NCI-H1694 treated with DMSO at 0.1 percent for 48 hours (cell line): Measurements from ENCODE around the gene GRIA2.
"Not testable (repeated sequence)": the region's sequence is repeated elsewhere in the genome, so short reads cannot be mapped to it uniquely, and the experiment has no call there.

ENCODE experiments used
- DNase-seq: peaks from one replicate; lab custom pipeline; 2025; lab: John Stamatoyannopoulos, UW

The GRIA2 gene

DNA sequence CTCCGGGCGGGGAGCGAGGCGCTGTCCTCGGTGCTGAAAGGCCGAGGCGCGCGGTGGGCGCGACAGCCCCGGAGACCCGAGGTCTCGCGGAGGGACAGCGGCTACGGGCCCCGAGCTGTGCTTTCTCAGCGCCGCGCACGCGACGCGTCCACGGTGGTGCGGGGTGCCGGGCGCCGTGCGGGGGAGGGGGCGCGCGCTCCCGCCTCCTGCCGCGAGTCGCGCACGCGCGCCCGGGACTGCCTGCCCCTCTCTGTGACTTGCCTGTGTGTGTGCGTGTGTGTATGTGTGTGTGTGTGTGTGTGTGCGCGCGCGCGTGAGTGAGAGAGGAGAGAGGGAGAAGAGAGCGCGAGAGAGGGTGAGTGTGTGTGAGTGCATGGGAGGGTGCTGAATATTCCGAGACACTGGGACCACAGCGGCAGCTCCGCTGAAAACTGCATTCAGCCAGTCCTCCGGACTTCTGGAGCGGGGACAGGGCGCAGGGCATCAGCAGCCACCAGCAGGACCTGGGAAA, at the start of gene GRIA2:
TSS of gene GRIA2 (plus strand) at position 358 of the 511 bp plus-strand sequence. CDS start 315 bp downstream, outside the sequence.
- DNase-seq, result peak; percentile 46

DNA sequence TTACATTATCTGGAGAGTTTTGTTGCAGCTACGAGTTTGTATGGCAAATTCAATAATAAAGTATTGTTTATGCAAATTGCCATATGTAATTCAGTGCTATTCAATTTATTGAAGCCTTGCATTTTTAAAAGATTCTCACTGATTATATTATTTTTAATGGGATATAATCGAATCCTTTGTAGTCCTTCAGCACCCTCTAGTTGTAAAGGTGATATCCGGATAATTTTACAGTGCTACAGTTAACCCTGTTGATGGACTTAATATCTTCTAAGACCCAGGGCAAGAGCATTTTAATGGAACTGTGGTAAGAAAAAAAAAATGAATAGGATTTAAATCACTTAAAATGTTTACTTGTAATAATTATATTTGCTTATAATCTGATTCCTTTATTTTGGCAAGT, 48.5 kb upstream of the GRIA2 start:
- DNase-seq, result peak; percentile 5

DNA sequence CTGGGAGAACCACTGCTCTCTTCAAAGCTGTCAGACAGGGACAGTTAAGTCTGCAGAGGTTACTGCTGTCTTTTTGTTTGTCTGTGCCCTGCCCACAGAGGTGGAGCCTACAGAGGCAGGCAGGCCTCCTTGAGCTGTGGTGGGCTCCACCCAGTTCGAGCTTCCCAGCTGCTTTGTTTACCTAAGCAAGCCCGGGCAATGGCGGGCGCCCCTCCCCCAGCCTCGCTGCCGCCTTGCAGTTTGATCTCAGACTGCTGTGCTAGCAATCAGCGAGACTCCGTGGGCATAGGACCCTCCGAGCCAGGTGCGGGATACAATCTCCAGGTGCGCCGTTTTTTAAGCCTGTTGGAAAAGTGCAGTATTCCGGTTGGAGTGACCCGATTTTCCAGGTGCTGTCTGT, 40.3 kb upstream of the GRIA2 start:
- not testable (repeated sequence) for DNase-seq

DNA sequence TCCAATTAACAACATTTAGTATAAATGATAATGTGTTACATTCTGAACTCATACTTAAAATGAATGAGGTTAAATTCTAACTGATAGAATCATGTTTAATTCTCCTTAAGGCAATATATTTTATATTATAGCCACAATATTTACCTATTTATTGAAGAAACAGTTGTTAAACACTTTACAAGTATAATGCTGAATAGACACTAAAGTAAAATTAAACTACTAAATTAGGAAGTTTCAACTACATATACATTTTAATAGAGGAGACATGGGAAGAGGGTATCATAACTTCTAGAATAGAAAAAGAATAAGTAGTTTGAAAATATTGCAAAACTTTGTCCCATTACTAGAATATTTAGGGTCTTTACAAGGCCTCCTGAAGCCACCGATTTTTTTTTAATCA, 36.2 kb upstream of the GRIA2 start:
- DNase-seq, result no peak

DNA sequence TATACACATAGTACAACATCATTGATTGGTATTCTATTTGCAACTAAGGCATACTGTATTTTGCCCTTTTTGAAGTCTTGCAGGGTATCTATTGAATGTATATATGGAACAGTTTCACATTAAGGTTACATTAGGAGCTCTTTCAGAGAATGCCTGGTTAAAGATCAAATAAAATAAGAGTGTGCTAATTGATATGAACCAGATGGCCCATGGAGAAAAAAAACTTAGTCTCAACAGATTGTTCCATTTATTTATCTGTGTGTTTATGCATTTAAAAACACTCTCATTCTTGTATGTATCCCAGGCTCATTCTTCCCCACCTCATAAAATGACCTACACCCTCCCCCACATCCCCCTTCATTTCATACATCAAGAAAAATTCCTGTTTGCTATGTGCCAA, 35.2 kb upstream of the GRIA2 start:
- DNase-seq, result no peak

DNA sequence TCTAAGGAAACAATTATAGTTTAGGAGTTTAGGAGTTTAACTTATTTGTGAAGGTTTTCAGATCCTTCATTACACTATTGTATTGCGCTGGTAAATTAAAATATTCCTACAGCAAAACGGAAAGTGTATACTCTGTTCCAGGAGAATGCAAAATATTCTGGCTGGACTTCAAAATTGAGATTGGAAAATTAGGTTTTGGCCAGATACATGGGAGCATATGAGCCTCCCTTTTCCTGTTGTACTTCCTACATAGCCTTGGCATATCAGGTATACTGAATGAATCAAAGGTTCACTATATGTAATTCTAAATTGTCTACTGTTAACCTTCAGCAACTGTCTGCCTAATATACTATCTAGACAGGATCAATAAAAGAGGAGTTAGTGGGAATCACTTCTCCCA, 25.2 kb upstream of the GRIA2 start:
- no peak for DNase-seq

DNA sequence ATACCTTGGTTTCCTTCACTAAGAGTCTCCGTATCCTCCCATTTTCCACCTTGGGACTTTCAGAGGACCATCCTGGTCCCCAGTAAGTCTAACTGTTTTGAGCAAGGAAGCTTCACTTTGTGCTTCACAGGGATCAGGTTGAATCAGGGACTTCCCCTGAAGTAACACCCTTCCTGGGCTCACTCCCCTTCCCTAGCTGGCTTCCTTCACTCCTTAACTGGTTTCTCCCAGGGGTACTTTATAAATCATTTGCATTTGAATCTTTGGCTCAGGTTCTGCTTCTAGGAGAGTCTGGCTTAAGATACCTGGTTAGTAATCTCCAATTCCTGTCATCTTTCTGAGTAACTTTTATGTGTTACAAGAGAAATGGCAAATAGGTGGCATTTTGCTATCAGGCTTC, 24.5 kb upstream of the GRIA2 start:
- DNase-seq, result no peak

DNA sequence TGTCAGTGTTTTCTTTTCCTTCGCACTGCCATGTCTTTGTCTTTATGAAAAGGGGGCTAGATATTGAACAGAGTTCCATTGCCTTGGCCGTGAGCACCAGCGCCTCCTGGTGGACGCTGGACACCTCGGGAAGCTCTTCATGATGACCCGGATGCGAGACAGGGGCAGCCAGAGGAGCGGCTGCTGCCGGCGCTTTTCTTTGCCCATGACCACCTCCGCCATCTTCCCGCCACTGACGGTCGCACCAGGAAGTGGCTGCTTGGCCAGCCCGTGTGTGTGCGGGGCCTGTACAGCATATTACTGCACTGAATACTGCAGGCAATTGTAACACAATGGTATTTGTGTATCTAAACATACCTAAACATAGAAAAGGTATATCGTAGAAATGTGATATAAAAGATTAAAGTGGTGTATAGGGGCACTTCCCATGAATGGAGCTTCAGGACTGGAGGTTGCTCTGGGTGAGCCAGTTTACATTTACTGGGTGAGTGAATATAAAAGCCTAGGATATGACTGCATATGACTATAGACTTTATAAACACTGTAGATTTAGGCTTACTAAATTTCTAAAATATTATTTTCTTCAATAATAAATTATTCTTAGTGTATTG, 15.8 kb upstream of the GRIA2 start:
- DNase-seq, result no peak

DNA sequence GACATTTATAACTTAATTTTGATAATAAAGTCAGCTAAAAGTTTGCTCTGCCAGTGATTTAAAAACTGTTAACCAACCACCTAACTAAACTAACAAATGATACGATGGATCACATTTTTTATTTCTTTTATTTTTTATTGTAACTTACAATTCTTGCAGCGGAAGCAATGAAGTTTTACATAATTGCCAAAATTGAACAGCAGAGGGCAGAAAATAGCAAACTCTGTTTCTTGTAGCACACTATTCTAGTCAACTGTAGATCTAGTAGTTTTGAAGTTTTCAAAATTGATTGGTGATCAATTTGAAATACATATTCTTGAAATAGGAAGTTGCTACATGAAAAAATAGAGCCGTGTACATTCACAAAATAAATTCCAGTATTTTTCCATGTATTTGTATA, 2.8 kb upstream of the GRIA2 start:
- no peak for DNase-seq

DNA sequence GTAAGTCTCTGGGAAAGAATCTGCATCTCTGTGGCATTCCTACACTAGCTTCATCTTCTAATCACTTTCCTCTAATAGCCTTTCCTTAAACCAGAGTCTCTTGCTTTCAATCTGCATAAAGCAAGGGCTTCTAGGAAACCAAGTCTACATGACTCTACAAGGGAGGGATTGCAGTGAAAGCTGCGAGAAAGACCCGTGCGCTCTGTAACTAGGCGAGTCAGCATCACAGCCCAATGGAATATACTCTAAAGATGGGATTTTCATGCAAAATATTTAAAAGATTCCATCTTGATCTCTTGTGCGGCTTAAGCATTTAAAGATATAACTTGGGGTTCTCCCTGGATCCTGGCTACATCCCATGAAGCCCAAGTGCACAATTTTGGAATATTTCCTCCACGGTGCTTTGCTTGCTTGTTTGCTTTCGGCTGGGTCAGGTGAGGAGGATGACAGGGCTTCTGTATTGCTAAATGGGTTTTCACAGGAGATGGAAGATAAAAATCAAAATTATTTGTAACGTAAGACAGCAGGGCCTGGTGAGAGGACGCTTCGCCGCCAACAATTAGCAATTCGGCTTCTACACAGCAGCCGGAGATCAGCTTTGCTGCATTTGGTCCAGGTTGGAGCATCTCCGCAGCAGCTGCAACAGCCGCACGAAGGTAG, 687 bp upstream of the GRIA2 start:
- no peak for DNase-seq

DNA sequence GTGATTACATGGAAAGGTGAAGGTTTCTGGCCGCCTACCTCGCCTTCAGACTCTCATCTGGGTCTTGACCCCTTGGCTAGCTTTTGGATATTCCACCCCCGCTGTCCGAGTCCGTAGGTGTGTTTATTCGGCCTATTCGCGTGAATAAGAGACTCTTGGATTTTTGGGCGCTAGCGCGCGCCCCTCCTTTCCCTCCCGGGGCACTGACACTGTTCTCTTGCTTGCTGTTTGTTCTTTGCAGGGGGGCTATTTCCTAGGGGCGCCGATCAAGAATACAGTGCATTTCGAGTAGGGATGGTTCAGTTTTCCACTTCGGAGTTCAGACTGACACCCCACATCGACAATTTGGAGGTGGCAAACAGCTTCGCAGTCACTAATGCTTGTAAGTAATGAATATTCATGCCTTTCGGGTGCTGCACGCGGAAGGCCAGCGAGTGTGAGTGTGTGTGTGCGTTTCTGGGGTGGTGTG, 932 bp downstream of the GRIA2 start:
- DNase-seq, result no peak

DNA sequence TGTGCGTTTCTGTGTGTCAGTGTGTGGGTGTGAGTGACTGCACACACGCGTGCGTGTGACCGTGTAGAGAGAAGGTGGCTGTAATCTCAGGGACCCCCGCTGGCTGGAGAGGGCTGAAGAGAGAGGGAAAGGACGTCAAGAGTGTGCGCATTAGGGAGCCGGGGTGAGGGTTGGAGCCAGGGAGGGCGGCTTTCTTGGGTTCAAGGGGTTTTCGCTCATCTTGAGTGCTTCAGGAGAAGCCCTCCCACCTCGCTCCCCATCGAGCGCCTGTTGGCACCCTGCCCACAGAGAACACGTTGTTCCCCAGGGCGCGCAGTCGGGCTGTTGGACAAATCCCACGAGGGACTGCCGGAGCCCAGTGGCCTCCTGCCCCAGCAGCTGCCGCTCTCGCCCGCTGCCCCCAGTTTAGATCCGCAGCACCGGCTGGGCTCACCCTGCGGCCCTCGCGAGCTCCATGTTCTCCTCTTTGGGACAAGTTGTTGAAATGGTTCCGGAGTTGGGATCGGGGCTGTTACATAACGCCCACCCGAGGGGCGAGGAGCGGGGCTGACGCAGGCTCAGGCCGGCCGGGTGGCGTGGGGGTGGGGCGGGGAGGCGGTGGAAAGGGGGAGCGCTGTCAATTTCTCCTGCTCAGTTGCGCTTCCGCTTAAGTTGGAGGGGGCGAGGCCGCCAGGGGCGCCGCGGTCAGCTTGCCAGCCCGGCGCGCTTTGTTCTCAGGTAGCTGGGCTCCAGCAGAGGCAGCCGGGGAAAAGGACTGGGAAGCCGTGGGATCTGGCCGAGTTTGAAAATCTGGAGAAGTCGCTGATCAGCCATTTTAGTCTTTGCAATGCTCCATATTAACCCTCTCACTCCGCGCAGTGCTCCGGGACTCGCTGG, 1.6 kb downstream of the GRIA2 start:
- DNase-seq, result no peak

DNA sequence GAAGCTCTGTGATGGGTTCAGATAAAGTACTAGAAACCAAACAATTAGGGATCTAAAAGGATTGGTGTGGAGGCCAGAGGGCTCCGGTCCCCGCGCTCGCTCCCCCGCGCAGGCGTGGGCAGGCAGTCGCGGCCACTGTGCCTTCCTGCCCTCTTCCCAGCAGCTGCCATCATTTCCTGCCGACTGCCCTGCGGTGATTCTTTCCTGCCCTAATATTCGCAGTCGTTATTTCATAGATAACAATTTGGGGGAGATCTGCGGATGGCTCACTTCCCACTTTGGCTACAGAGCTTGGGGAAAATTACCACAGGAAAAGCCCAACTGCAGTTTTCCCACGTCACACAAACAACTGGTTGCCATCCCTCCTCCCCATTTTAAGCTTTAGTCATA, 2.2 kb downstream of the GRIA2 start:
- no peak for DNase-seq

DNA sequence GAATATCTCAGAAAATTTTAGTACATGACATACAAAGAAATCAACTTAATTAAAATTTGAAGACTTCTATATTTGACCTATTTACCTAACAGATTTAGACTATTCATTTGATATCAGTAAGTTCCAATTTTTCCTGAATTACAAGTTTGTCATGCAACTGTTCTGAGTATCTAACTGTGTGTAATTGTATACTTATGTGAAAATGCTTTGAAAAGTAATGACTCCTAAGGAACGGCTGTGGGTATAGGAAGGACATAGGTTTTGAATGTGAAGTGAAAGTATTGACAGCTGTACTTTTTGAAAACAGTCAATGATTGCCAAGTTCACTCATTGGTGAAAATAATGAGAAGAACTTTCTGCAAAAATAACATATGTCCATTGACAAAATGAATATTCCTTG, 2.9 kb downstream of the GRIA2 start:
- no peak for DNase-seq

DNA sequence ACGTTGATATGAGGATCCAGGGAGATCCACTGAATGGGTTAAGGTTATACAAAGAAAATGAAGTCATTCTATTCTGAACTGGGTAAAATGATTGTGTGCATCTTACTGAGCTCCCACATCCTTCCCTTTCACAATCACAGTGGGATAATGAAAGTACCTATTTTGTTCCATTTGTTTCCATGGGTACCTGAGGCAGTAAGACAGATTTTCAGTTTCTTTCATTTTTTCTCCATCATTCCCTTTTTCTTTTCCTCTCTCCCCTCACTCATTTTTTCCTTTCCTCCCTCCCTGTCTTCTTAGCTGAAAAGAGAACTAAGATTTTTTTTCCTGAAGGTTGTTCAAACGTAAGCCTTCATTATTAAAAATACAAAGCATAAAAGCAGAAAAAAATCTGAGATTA, 4.6 kb downstream of the GRIA2 start:
- no peak for DNase-seq

DNA sequence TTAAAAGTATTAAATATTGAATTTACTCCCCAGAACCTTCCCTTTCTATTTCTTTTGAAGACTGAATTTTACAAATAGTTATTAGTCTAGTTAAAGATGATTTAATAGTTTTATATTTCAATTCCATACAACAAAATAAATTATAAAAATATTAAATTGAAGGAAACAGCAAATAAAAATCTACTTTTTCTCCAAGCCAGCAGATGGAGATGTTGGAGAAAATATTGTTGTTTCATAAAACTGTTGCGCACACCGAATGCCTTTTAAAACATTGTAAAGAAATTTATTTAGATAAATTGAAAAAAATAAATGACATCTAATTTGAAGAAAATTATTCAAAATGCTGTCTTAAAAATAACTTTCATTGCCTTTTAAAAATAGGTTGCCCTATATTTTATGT, 5.5 kb downstream of the GRIA2 start:
- no peak for DNase-seq

DNA sequence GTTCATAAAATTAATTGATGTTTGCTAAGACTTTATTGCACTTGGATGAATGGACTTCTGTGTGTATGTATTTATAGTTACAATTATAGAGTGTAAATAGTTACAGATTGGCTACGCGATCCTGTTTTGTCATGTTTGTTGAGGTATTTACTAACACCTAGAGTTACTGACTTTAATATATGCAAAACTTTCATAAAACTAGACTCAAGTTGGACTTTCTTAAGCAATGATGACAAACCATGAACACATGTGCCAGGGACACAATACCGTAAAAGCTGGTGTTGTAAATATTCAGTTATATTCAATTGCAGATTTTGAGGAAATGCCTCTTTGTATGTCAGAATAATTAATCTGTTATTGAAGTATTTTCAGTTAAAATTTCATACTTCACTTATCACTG, 6.1 kb downstream of the GRIA2 start:
- DNase-seq, result no peak

DNA sequence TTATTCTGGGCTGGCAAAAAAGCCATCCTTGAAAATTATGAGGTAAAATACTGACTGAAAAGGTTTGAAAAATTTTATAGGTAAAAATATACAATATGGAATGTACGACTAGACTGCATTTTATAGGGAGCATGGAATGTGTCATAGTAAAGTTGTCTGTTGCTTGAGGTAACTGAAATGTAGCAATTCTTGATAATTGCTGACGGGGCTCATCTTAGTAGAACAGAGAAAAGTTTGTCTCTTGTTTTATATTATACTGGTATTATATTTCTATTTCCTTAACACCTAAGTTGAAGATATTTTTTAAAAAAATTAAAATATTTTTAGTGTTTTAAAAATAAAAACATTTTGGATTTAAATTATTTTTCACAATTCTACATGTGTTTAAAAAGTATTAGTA, 11.0 kb downstream of the GRIA2 start:
- no peak for DNase-seq

DNA sequence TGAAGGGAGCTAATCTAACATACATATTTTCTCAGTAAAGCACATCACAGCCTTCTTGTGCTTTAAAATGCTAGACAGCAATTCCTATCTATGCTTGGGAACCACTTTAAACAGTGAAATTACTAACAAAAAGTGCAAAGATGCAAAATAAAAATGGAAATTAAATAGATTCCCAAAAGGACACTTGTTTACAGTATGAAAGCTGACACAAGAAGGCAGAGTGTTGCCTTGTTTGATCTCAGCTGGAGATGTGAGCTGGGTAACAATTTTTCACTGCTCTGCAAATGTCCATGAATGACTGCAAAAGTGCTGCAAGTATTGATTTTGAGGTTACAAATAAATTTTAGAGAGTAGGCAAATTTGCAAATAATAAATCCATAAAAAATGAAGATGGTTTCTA, 22.3 kb downstream of the GRIA2 start:
- DNase-seq, result no peak

DNA sequence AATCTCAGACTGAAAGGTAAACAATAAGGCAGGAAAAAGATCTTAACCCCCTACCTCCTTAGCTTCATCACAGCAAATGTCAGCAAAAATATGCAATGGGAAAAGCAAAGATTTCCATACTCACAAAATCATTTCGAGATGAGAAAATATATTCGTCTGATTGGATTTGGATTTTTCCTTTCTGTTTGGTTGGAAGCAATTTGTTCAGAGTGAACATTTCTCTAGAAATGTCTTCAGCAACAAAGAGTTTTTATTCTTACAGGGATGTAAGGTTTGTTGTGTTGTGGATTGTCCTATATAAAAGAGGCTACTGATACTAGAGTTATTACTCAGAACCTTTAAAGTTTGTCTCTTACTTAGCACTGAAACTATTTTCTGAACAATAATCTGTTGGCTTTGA, 23.8 kb downstream of the GRIA2 start:
- DNase-seq, result no peak

DNA sequence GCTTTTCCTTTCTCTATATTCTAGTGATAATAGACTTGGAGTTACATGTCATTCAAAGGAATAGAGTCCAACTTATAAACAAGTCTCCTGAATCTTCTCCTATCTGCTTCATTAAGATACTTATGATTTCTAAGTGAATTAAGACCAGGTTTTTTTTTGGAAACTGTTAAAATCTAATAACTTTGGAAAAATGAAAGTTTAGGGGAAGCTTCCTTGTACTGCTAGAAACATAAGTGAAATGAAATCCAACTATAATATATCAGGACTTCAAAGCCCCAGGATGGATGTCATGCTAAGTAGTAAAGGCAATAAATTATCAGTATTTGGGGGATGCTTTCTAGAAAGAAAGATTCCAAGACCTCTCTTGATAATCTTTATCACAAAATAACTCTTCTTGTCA, 24.8 kb downstream of the GRIA2 start:
- DNase-seq, result no peak

DNA sequence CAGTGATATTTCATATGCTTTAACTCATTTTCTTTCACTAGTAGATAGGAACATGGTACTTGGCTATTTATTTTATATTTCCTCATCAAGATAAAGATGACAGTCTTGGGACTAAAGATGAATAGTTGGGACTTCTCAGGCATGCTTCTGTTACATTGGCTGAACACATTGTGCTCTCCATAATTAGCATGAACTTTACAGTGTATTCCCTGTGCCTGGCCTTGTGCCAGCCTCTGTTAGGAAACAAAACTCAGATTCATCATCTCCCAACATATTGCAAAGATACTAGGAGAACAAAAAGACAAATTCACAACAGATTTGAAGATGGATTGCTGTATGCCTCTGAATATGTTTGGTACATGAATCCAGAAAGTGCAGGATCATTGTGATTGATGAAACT, 26.4 kb downstream of the GRIA2 start:
- no peak for DNase-seq

DNA sequence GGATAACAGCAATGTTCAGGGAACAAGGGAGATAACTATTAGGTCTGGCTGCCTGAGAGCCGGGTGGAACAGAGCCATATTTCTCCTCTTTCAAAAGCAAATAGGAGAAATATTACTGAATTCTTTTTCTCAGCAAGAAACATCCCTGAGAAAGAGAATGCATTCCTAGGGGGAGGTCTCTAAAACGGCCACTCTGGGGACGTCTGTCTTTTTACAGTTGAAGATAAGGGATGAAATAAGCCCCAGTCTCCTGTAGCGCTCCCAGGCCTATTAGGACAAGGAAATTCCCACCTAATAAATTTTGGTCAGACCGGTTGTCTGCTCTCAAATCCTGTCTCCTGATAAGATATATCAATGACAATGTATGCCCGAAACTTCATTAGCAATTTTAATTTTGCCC, 37.6 kb downstream of the GRIA2 start:
- not testable (repeated sequence) for DNase-seq
